ENCODE data around the gene SLC39A13.

DNA sequence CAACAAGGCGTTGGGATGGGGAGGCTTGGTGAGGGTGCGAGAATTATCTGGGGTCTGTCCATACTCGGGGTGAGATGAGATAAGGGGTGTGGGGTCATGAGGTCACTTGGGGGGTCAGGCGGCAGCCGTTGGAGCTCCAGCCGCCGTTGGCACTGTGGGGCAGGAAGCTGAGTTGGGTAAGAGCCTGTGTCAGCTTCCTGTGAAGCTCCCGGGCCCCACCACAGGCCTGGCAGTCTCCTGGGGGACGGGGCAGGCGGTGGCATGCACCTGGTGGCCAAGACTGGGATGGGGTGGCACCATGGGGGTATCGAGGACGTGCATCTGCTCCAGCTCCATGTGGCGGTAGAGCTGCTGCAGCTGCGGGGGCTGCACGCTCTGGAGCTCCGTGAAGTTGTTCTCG is 48.8 kb upstream of the SLC39A13 start:
- TF ChIP-seq, protein P1, sequence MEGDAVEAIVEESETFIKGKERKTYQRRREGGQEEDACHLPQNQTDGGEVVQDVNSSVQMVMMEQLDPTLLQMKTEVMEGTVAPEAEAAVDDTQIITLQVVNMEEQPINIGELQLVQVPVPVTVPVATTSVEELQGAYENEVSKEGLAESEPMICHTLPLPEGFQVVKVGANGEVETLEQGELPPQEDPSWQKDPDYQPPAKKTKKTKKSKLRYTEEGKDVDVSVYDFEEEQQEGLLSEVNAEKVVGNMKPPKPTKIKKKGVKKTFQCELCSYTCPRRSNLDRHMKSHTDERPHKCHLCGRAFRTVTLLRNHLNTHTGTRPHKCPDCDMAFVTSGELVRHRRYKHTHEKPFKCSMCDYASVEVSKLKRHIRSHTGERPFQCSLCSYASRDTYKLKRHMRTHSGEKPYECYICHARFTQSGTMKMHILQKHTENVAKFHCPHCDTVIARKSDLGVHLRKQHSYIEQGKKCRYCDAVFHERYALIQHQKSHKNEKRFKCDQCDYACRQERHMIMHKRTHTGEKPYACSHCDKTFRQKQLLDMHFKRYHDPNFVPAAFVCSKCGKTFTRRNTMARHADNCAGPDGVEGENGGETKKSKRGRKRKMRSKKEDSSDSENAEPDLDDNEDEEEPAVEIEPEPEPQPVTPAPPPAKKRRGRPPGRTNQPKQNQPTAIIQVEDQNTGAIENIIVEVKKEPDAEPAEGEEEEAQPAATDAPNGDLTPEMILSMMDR (IDR thresholded peaks at IDR 0.05; ENCODE audit: insufficient read depth, low read length, poor library complexity, severe bottlenecking): no peak
- no peak for TF ChIP-seq EZH2phosphoT487 (conservative IDR thresholded peaks at IDR 0.05; ENCODE audit: low read length)

Measured in SU-DHL-6 (cell line).